GM12892 (cell line): Measurements from ENCODE around the gene CCND1.
"Not testable (repeated sequence)": the region's sequence is repeated elsewhere in the genome, so short reads cannot be mapped to it uniquely, and the experiment has no call there.

Experiments used
- DNase-seq: peaks from one replicate; pipeline ENCODE4 v3.0.0; 2011; ENCODE audit not compliant: insufficient read length
- FAIRE-seq: peaks from 2 replicates; lab custom pipeline; 2011; peaks lifted over from hg19 to GRCh38; lab: Jason Lieb, UNC
- POLR2A ChIP-seq: IDR thresholded peaks from 2 replicates; pipeline ENCODE4 v1.6.1; 2011; ENCODE audit warnings: low read depth, low read length, control low read depth
- POLR2AphosphoS5 ChIP-seq: IDR thresholded peaks from 2 replicates; pipeline ENCODE4 v1.6.1; 2011; ENCODE audit warnings: low read depth, low read length, control low read depth
- TAF1 ChIP-seq: IDR thresholded peaks from 2 replicates; pipeline ENCODE4 v1.6.1; 2011; ENCODE audit warnings: low read depth, mild to moderate bottlenecking, control low read depth, low read length, borderline replicate concordance

CCND1 gene

DNA sequence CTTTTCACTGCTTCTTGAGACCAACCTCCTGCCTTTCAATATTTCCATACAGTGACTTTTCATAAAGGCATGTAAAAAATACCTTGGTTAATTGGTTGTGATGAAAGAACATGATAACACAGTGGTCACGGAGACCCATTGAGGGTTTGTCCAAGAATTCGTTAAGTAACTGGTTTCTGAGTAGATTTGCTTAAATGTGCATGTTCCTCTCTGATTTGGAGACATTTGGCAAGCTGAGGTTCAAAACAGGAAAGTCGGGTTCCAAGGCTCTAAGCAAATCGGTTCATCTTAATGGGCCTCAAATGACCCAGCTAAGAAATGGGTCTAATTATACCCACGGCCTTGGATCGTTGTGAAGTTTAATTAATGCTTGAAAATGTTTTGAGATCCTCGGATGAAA, 36.9 kb upstream of the CCND1 start:
- DNase-seq, result no peak
- FAIRE-seq, result no peak
- no peak for TF ChIP-seq POLR2A
- no peak for TF ChIP-seq TAF1
- TF ChIP-seq POLR2AphosphoS5, result no peak

DNA sequence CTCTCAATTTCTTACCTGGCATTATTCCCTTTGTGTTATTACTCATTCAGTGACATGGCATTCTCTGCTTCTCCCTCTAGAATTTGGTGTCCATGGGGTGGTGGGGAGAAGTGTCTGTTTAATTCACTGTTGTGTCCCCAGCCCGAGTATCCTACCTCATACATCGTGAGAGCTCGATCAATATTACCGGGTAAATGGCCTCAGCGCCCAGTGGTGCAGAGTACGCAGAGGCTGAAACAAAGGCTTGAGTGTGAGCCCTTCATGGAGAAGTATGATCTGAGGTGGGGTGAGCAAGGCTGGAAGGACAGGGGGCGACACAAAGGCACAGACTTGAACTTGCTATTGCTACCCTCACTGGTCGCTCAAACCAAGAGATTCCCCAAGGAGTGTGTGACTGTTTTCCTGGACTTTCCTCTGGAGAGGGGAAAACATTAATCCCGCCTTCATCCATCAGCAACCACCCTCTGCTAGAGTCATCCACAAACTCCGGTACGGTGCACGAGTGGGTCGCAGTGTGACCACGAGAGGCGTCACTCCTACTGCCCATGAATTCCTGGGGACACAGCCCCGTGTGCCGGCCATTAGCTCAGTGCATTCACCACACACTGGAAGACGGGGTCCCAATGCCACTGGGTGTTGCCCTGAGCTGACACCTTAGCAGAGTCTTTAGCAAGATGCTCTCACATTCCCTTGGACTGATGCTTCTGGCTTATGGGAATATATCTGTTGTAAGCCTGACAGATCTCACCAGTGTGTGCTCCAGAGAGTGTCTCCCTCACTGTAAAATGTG, 35.0 kb upstream of the CCND1 start:
- FAIRE-seq (no peak), DNase-seq (no peak)
- TF ChIP-seq TAF1 (no peak), POLR2A (no peak), POLR2AphosphoS5 (no peak)

DNA sequence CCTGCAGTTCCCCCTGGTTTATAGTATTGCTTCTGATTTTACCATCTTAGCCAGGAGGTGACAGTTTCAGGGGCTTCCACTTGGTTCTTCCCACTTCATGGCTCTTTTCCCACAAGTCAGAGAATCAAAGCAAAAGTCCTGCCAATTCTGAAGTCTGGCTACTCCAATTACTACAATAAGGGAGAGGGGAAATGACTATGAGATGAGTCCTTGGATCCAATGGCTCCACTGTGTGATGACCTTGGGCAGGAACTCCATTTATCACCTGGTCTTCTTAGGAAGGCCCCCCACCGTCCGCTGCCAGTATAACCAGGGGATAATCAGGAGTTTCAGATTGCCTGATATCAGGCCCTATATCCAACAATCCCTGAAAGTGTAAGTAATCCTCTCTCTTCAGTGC, 31.6 kb upstream of the CCND1 start:
- DNase-seq (no peak), FAIRE-seq (no peak)
- no peak for TF ChIP-seq TAF1
- no peak for TF ChIP-seq POLR2AphosphoS5
- TF ChIP-seq POLR2A, result no peak

DNA sequence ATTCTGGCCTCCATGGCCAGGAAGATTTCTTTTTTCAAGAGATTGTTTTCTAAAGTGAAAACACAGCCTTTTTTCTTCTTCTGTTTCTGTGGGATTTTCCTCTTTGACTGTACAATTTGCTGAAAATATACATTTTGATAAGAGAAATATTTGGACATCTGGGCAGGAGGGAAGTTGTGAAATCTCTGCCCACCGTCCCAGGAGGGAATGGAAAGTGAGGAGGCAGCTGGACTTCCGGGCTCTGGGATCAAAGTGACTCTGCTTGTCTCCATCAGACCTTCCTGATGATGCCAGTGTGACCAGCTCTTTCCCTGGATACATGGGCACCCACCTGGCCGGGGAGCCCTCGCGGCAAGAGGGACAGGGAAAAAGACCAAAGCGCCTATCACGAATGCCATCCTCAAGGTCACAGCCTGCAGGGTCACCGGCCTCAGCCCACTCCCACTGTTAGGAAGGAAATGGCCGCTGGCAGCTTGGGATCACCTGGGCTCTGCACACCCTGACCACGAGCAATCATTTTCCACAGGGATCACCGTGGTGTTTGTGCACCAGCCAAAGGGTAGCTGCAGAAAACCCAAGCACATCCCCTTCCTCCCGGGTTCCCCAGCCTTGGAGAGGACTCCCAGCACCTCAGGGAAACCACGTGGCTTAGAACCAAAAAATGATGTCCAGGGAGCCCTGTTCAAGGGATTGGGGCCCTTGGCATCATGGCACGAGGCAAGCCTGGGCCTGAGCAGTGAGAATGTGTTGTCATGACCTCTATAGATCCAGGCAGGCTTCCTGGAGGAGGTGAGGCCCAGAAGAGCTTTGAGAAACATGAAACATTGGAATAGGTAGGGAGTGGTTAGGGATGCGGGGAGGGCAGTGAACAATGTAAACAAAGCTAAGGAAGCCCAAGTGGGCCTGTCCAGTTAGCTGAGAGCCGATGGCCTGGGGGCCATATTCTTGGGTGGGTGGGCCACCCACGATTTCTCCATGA, 29.1 kb upstream of the CCND1 start:
- TF ChIP-seq TAF1 (no peak), POLR2AphosphoS5 (no peak), POLR2A (no peak)
- no peak for DNase-seq
- FAIRE-seq, result no peak

DNA sequence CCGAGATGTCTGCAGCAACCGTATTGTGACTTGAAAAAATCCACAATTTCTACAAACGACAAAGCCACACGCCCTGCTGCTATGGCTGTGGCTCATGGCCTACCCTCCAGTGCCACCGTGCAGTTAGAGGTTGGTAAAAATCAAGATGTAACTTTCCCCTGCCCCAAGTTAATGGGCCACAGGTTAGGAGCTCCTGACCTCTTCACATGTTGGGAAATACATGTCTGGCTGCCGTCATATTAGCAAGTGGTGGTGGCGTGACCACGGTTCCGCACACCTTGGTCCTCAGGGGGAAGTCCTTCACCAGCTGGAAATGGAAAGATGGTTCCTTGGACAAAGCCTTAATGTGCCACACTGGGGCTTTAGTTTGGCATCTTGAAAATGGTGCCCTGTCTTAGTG, 27.4 kb upstream of the CCND1 start:
- FAIRE-seq, result no peak
- TF ChIP-seq TAF1, result no peak
- no peak for TF ChIP-seq POLR2AphosphoS5
- TF ChIP-seq POLR2A, result no peak
- DNase-seq, result no peak

DNA sequence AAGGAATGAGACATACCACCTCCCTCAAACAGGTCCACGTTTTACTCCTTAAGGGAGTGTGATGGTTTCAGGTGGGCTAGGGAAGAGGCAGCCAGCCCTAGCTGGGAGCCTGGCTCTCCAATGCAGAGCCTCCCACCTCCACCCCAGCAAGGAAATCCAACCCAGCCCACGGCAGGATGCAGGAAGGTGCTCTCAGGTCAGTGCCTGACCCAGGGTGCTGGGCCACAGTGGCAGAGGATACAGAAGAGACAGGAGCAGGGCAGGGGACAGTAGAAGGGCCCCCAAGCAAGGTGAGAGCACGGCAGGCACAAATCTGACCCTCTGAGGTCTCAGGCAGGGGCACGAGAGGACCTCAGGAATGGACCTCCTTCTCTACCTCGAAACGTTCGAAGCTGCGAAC, 26.9 kb upstream of the CCND1 start:
- no peak for TF ChIP-seq POLR2A
- no peak for TF ChIP-seq POLR2AphosphoS5
- TF ChIP-seq TAF1, result no peak
- DNase-seq (no peak), FAIRE-seq (no peak)

DNA sequence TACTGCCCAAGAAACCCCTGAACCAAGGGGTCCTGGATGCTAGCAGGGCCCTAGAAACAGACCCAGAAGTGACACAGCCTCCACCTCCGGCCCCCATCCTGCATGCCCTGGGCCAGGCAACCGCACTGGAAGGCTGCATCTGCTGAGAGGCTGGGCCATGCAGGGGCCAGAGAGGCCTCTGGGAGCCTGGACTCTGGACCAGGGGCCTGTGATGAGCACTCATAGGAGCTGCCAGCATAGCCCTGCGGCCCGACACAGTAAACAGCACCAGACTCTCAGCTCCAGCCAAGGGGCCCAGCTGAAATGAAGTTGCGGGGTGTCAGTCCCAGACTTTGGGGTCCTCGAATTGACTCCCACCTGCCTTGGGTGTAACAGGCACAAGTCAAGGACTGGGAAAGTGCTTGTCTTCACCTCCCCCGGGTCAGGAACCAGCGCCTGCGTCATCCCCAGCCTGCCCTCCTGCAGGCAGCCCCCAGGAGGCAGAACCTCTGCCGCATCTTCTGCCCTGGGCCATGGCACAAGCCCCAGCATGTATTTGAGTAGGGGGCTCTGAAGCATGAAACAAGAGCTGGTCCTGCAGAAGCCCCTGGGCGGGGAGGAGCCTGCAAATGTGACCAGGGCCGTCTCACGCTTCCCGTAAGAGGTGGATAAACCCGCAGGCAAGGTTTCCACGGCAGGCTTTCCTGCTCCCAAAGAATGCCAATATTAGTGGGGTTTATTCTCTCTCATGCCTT, 25.2 kb upstream of the CCND1 start:
- FAIRE-seq (no peak), DNase-seq (no peak)
- TF ChIP-seq POLR2AphosphoS5 (no peak), TAF1 (no peak), POLR2A (no peak)

DNA sequence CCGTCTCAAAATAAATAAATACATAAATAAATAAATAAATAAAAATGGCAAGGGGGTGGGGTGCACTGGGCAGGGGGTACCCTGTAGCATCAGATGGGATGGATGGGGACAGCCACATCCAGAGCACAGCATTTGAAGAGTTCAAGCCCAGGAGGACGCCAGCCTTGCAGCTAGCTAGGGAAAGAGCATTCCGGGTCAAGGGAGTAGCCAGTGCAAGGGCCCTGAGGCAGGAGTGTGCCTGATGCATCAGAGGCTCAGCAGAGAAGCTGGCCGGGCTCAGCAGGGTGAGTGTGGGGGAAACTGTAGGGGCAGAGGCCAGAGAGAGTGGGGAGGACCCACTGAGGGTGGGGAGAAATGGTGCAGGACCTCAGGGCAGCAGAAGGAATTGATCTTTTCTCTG, 23.7 kb upstream of the CCND1 start:
- no peak for TF ChIP-seq POLR2A
- TF ChIP-seq POLR2AphosphoS5, result no peak
- no peak for TF ChIP-seq TAF1
- no peak for DNase-seq
- no peak for FAIRE-seq

DNA sequence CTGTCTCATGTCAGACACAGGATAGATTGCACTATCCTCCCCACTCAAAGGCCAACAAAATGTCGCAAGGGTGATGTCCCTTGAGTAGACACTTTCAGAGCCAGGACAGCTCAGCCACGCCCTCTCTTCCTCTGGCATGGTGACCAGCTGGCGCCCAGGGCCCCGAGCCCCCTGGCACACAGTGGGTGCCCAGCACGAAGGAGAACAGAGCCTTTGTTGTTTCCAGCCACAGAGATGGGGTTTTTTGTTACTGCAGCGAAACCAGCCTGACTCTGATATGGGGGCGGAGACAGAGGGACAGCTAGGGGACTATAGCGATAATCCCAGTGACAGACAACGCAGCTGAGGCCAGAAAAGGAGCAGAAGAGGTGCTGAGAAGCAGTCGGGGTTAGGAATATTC, 23.3 kb upstream of the CCND1 start:
- FAIRE-seq, result no peak
- TF ChIP-seq POLR2AphosphoS5 (no peak), TAF1 (no peak), POLR2A (no peak)
- DNase-seq, result no peak

DNA sequence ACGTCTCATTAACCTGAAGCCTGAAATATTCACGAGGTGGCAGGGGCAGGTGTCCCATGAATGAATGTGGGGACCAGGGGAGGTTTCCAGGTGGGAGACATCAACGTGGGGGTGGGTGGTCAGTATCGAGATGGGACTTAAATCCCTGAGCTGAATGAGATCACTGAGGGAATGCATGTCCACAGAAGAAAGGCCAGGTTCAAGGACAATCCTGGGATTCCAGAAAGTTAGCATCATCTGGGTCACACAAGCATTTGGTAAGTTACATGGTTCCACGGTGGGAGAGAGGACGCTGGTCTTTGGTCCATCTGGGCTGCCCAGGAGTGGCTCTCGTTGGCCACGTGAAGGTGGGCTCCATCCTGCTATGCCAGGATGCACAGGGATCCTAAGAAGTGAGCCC, 22.7 kb upstream of the CCND1 start:
- no peak for FAIRE-seq
- TF ChIP-seq POLR2AphosphoS5 (no peak), TAF1 (no peak), POLR2A (no peak)
- DNase-seq, result no peak

DNA sequence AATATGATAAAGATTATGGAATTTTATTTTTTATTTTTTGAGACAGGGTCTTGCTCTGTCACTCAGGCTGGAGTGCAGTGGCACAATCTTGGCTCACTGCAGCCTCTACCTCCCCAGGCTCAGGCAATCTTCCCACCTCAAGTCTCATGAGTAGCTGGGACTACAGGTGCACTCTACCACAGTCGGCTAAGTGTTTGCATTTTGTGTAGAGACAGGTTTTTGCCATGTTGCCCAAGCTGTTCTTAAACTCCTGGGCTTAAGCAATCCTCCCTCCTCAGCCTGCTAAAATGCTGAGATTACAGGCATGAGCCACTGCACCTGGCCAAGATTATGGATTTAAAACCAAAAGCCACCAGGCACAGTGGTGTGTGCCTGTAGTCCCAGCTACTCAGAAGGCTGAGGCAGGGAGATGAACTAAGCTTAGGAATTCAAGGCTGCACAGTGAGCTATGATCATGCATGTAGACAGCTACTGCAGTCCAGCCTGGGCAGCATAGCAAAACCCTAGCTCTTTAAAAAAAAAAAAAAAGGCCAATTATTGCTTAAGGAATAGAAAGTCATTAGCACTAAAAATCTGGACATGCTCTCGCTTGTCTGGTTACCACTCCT, 20.2 kb upstream of the CCND1 start:
- FAIRE-seq, result no peak
- no peak for DNase-seq
- TF ChIP-seq POLR2A, result no peak
- TF ChIP-seq POLR2AphosphoS5, result no peak
- no peak for TF ChIP-seq TAF1

DNA sequence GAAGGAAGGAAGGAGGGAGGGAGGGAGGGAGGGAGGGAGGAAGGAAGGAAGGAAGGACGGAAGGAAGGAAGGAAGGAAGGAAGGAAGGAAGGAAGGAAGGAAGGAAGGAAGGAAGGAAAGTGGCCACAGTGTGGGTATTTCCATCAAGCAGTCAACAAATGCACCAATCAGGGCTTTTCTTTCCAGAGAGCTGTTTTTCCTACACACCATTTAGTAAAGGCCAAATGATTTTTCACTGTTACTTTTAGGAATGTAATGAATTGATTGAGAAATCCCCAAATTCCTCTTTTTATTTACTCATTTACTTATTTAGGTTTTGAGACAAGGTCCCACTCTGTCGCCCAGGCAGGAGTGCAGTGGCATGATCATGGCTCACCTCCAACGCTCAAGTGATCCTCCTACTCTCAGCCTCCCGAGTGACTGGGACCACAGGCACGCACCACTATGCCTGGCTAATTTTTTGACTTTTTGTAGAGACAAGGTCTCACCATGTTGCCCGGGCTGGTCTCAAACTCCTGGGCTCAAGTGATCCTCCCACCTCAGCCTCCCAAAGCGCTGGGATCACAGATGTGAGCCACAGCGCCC, 18.8 kb upstream of the CCND1 start:
- DNase-seq, FAIRE-seq: not testable (repeated sequence)
